ENCODE data around the gene SEC14L6.

Gene SEC14L6

DNA sequence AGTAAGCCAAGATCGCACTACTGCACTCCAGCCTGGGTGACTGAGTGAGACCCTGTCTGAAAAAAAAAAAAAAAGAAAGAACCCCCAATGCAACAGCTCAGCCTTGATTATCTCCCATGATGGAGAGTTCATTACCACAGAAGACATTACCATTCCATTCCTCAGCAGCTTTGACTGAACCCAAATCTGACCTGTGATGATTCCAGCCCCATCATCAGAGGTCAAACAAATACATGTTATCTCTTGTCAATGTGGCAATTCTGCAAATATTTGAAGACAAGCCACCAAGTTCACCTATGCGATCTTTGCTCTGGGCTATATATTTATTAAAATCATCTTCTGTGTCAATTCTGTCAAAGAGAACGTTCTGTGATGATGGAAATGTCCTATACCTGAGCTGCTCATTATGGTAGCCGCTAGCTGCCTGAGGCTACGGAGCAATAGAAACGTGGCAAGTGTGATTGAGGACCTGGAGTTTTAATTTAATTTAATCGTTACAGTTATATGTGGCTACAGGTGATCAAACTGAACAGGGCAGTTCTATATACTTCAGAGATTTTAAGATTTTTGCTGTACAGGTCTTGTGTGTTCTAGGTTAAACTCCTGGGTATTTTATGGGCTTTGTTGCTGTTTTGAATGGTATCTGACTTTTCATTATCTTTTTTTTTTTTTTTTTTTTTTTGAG is 48.9 kb downstream of the SEC14L6 start:
- in situ Hi-C loops (cut with HindIII; ENCODE audit: low sequenced_read_pairs) = no loop called here
- no peak overlapping the region for H3K4me3 ChIP-seq (ENCODE audit: low read depth, low read length)
- DNase-seq (ENCODE audit: low read depth) = no peak
- TF ChIP-seq, protein P1, sequence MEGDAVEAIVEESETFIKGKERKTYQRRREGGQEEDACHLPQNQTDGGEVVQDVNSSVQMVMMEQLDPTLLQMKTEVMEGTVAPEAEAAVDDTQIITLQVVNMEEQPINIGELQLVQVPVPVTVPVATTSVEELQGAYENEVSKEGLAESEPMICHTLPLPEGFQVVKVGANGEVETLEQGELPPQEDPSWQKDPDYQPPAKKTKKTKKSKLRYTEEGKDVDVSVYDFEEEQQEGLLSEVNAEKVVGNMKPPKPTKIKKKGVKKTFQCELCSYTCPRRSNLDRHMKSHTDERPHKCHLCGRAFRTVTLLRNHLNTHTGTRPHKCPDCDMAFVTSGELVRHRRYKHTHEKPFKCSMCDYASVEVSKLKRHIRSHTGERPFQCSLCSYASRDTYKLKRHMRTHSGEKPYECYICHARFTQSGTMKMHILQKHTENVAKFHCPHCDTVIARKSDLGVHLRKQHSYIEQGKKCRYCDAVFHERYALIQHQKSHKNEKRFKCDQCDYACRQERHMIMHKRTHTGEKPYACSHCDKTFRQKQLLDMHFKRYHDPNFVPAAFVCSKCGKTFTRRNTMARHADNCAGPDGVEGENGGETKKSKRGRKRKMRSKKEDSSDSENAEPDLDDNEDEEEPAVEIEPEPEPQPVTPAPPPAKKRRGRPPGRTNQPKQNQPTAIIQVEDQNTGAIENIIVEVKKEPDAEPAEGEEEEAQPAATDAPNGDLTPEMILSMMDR (IDR thresholded peaks at IDR 0.05; ENCODE audit: low read depth, low read length, missing control alignments) = no peak

DNA sequence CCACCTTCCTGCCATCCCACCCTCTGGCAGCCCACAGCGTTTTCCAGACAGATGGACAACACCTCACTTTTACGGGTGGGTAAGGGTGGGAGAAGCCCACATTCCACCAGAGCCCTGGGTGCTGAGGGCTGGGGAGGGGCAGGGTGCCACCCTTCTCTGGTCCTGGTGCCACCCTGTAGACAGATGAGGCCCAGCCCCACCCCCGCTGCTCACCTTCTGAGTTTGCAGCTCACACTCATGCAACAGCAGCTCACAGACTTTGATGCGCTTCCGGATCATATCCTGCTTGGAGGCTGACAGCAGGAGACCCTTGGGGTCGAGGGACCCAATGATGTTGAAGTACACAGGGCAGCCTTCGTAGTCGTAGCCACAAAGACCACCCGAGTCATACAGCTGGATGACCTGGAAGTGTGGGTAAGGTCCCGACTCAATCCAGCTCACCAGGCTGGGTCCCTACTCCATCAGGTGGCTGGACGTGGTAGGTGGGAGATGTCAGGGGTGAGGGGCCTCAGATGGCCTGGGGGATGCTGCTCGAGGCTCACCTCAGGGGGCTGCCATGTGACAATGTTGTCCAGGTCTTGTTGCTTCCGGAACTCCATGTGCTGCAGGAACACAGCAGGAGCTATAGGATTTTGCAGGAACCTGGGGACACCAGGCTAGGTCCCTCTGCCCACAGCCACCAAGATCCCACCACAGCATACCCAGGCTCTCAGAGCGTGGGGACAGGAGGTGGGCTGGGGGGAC is 51.3 kb downstream of the SEC14L6 start:
- no peak overlapping the region for H3K4me3 ChIP-seq (ENCODE audit: low read depth, low read length)
- TF ChIP-seq, protein P1 (IDR thresholded peaks at IDR 0.05; ENCODE audit: low read depth, low read length, missing control alignments) = no peak
- DNase-seq (ENCODE audit: low read depth) = no peak
- in situ Hi-C loops (cut with HindIII; ENCODE audit: low sequenced_read_pairs) = no loop called here

DNA sequence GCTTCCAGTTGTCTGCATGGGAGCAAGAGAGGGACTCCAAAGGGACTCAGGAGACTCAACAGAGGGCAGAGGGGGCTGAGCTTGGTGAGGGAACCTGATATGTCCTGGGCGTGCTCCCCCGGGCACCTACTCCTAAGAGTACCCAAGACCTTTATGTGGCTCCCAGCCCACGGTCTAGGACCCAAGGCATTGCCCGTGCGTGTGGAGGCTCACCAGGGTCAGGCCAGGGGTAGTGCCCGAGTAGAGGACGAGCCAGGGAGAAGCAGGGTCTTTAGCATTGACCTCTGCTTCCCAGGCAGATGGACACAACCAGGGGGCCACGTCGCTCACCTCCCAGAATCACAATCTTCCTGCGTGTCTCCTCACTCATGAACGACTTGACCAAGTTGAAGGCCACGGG is 54.4 kb downstream of the SEC14L6 start:
- no peak overlapping the region for H3K4me3 ChIP-seq (ENCODE audit: low read depth, low read length)
- no peak for DNase-seq (ENCODE audit: low read depth)
- TF ChIP-seq, protein P1 (IDR thresholded peaks at IDR 0.05; ENCODE audit: low read depth, low read length, missing control alignments) = no peak
- in situ Hi-C loops (cut with HindIII; ENCODE audit: low sequenced_read_pairs) = no loop called here

DNA sequence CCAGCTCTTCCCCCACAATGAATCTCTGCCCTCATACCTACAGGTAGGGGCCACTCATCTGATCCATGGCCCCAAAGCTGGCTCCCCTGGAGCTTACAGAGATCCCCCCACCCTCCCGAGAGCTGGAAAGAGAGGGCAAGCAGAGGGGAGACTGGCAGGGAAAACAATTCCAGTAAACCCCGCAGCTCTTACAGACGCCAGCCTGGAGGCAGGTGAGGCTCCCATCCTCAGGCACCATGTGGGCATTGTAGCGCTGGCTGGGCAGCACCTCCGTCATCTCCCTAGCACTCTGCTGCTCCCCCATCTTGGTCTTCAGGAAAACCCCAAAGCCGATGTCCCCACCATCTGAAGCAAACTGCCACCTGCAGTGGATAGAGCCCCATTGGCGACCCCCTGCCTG is 55.2 kb downstream of the SEC14L6 start:
- TF ChIP-seq, protein P1 (IDR thresholded peaks at IDR 0.05; ENCODE audit: low read depth, low read length, missing control alignments) = no peak
- in situ Hi-C loops (cut with HindIII; ENCODE audit: low sequenced_read_pairs) = no loop called here
- no peak for DNase-seq (ENCODE audit: low read depth)
- no peak overlapping the region for H3K4me3 ChIP-seq (ENCODE audit: low read depth, low read length)

DNA sequence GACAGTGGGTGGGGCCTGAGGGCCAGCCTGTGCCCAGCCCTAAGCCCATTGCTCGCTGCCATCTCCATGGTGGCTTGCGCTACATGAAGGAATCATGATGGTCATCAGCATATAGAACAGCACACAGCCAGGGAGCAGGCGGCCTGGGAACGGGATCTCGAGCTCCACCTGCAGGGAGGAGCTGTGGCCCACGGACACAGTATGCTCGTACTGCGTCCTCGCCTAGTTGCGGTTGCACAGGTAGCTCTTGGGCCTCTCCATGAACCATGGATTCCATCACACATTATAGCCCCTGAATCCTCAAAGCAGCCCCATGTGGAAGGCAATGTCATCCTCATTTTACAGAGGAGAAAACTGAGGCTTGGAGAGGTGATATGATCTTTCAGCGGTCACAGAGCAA is 56.1 kb downstream of the SEC14L6 start:
- TF ChIP-seq, protein P1 (IDR thresholded peaks at IDR 0.05; ENCODE audit: low read depth, low read length, missing control alignments) = peak; percentile 6
- in situ Hi-C loops (cut with HindIII; ENCODE audit: low sequenced_read_pairs) = no loop called here
- DNase-seq (ENCODE audit: low read depth) = no peak
- no peak overlapping the region for H3K4me3 ChIP-seq (ENCODE audit: low read depth, low read length)

DNA sequence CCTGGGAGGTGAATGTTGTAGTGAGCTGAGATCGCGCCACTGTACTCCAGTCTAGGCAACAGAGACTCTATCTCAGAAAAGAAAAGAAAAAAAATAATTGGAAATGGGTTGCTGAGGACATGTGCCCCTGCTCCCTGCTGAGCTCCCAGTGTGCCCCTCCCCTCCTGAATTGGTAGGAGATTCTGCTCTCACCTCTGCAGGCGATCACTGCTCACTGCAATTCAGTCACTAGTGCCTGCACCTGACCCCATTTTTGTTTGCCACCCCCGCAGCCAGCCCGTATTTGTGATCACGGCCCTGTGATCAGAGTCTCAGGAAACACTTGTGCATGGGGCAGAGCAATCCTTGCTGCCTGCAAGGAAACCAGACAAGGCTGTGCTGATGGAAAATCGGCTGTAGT is 58.4 kb downstream of the SEC14L6 start:
- H3K4me3 ChIP-seq (ENCODE audit: low read depth, low read length) = no peak overlapping the region
- TF ChIP-seq, protein P1 (IDR thresholded peaks at IDR 0.05; ENCODE audit: low read depth, low read length, missing control alignments) = no peak
- in situ Hi-C loops (cut with HindIII; ENCODE audit: low sequenced_read_pairs) = no loop called here
- DNase-seq (ENCODE audit: low read depth) = no peak
